Measurements from ENCODE around the gene UCKL1.
"Not testable (repeated sequence)": the region's sequence is repeated elsewhere in the genome, so short reads cannot be mapped to it uniquely, and the experiment has no call there.

Gene UCKL1

GRCh38 chr20:63930971-63931553 lies 25.2 kb downstream of the UCKL1 start:
- H3K27me3 ChIP-seq (ENCODE audit: low read length): no peaks in the 10 kb centered on the region
- H3K27ac ChIP-seq (ENCODE audit: low read depth, low read length): no peak overlapping the region
- H4K20me1 ChIP-seq (ENCODE audit: low read depth, low read length): no peaks in the 10 kb centered on the region
- no peak overlapping the region for H3K4me3 ChIP-seq (ENCODE audit: insufficient read depth, low read length, poor library complexity, severe bottlenecking)
- no peak overlapping the region for H3K9ac ChIP-seq (ENCODE audit: low read length)
- no peaks in the 10 kb centered on the region for H3F3A ChIP-seq (ENCODE audit: insufficient read depth)
- no peaks in the 10 kb centered on the region for H3K9me3 ChIP-seq (ENCODE audit: insufficient read depth, low read length)
- H3K9me2 ChIP-seq (replicated peaks; ENCODE audit: insufficient read depth, low read length): no peaks in the 10 kb centered on the region
- TF ChIP-seq CTCF (IDR thresholded peaks at IDR 0.05; ENCODE audit: insufficient read depth, low read length, poor library complexity, severe bottlenecking): no peak
- no peak for TF ChIP-seq EZH2phosphoT487 (conservative IDR thresholded peaks at IDR 0.05; ENCODE audit: low read length)
- no peak overlapping the region for H2AFZ ChIP-seq (ENCODE audit: low read depth, low read length, severe bottlenecking)
- H3K4me2 ChIP-seq (ENCODE audit: low read depth, low read length, poor library complexity, severe bottlenecking): no peak overlapping the region
- 0 out of 2 replicates have a peak, but pooled peaks cover 10% of the 10 kb centered on the region for H3K79me2 ChIP-seq (ENCODE audit: insufficient read depth, low read length)
- H3K36me3 ChIP-seq (ENCODE audit: low read length): no peaks in the 10 kb centered on the region

- H3K27ac ChIP-seq (ENCODE audit: low read depth, low read length); H3K4me3 ChIP-seq (ENCODE audit: insufficient read depth, low read length, poor library complexity, severe bottlenecking); H3K27me3 ChIP-seq (ENCODE audit: low read length); H3K4me2 ChIP-seq (ENCODE audit: low read depth, low read length, poor library complexity, severe bottlenecking); H3K9me2 ChIP-seq (replicated peaks; ENCODE audit: insufficient read depth, low read length); H3K9ac ChIP-seq (ENCODE audit: low read length); H3K9me3 ChIP-seq (ENCODE audit: insufficient read depth, low read length); H3K36me3 ChIP-seq (ENCODE audit: low read length); H4K20me1 ChIP-seq (ENCODE audit: low read depth, low read length); H3F3A ChIP-seq (ENCODE audit: insufficient read depth); H2AFZ ChIP-seq (ENCODE audit: low read depth, low read length, severe bottlenecking): not testable (repeated sequence)
- peaks cover 15% of the 10 kb centered on the region; the same call in 1 of the 2 replicates for H3K79me2 ChIP-seq (ENCODE audit: insufficient read depth, low read length)
These were observed 26.7 kb downstream of the UCKL1 start for GRCh38 chr20:63929473-63929883.

- Histone ChIP-seq H3K27me3 (ENCODE audit: low read length) (no peaks in the 10 kb centered on the region), H3K4me3 (ENCODE audit: insufficient read depth, low read length, poor library complexity, severe bottlenecking) (no peak overlapping the region), H3K79me2 (ENCODE audit: insufficient read depth, low read length) (peaks cover 19% of the 10 kb centered on the region; the same call in 1 of the 2 replicates), H4K20me1 (ENCODE audit: low read depth, low read length) (no peaks in the 10 kb centered on the region), H3K27ac (ENCODE audit: low read depth, low read length) (no peak overlapping the region), H3K9ac (ENCODE audit: low read length) (no peak overlapping the region), H3K36me3 (ENCODE audit: low read length) (no peaks in the 10 kb centered on the region), H3K4me2 (ENCODE audit: low read depth, low read length, poor library complexity, severe bottlenecking) (no peak overlapping the region), H2AFZ (ENCODE audit: low read depth, low read length, severe bottlenecking) (no peak overlapping the region), H3K9me2 (replicated peaks; ENCODE audit: insufficient read depth, low read length) (no peaks in the 10 kb centered on the region), H3F3A (ENCODE audit: insufficient read depth) (no peaks in the 10 kb centered on the region), H3K9me3 (ENCODE audit: insufficient read depth, low read length) (no peaks in the 10 kb centered on the region)
- TF ChIP-seq EZH2phosphoT487 (conservative IDR thresholded peaks at IDR 0.05; ENCODE audit: low read length) (no peak), CTCF (IDR thresholded peaks at IDR 0.05; ENCODE audit: insufficient read depth, low read length, poor library complexity, severe bottlenecking) (no peak)
These were observed 27.1 kb downstream of the UCKL1 start for GRCh38 chr20:63929071-63929470.

- H3K79me2 ChIP-seq (ENCODE audit: insufficient read depth, low read length): peaks cover 32% of the 10 kb centered on the region; the same call in 1 of the 2 replicates
- H3K4me2 ChIP-seq (ENCODE audit: low read depth, low read length, poor library complexity, severe bottlenecking): no peak overlapping the region
- no peaks in the 10 kb centered on the region for H3F3A ChIP-seq (ENCODE audit: insufficient read depth)
- TF ChIP-seq EZH2phosphoT487 (conservative IDR thresholded peaks at IDR 0.05; ENCODE audit: low read length) (no peak), CTCF (IDR thresholded peaks at IDR 0.05; ENCODE audit: insufficient read depth, low read length, poor library complexity, severe bottlenecking) (no peak)
- no peak overlapping the region for H3K4me3 ChIP-seq (ENCODE audit: insufficient read depth, low read length, poor library complexity, severe bottlenecking)
- no peak overlapping the region for H3K9ac ChIP-seq (ENCODE audit: low read length)
- H3K9me3 ChIP-seq (ENCODE audit: insufficient read depth, low read length): no peaks in the 10 kb centered on the region
- no peaks in the 10 kb centered on the region for H4K20me1 ChIP-seq (ENCODE audit: low read depth, low read length)
- no peak overlapping the region for H2AFZ ChIP-seq (ENCODE audit: low read depth, low read length, severe bottlenecking)
- no peak overlapping the region for H3K27ac ChIP-seq (ENCODE audit: low read depth, low read length)
- H3K27me3 ChIP-seq (ENCODE audit: low read length): no peaks in the 10 kb centered on the region
- no peaks in the 10 kb centered on the region for H3K9me2 ChIP-seq (replicated peaks; ENCODE audit: insufficient read depth, low read length)
- no peaks in the 10 kb centered on the region for H3K36me3 ChIP-seq (ENCODE audit: low read length)
These were observed 29.9 kb downstream of the UCKL1 start for GRCh38 chr20:63926298-63926697.
